AG09319 (cell line): Measurements from ENCODE around the gene DNAH2.

ENCODE experiments used
- DNase-seq: peaks from one replicate; pipeline ENCODE4 v3.0.0-alpha.2; 2010; ENCODE audit warnings: low read depth; ENCODE audit errors: extremely low read depth
- CTCF ChIP-seq: IDR thresholded peaks from 2 replicates; pipeline ENCODE4 v1.5.1; 2011; ENCODE audit warnings: low read depth, mild to moderate bottlenecking, inconsistent platforms, low read length, moderate library complexity

DNAH2 gene, protein sequence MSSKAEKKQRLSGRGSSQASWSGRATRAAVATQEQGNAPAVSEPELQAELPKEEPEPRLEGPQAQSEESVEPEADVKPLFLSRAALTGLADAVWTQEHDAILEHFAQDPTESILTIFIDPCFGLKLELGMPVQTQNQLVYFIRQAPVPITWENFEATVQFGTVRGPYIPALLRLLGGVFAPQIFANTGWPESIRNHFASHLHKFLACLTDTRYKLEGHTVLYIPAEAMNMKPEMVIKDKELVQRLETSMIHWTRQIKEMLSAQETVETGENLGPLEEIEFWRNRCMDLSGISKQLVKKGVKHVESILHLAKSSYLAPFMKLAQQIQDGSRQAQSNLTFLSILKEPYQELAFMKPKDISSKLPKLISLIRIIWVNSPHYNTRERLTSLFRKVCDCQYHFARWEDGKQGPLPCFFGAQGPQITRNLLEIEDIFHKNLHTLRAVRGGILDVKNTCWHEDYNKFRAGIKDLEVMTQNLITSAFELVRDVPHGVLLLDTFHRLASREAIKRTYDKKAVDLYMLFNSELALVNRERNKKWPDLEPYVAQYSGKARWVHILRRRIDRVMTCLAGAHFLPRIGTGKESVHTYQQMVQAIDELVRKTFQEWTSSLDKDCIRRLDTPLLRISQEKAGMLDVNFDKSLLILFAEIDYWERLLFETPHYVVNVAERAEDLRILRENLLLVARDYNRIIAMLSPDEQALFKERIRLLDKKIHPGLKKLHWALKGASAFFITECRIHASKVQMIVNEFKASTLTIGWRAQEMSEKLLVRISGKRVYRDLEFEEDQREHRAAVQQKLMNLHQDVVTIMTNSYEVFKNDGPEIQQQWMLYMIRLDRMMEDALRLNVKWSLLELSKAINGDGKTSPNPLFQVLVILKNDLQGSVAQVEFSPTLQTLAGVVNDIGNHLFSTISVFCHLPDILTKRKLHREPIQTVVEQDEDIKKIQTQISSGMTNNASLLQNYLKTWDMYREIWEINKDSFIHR (N-terminal part only)

GRCh38 chr17:7716901-7717755 is at the start of gene DNAH2:
Gene DNAH2, plus strand, starts transcription at chr17:7717744. Its CDS starts 1,991 bp downstream, at chr17:7719735.
- TF ChIP-seq CTCF: peak; percentile 64

DNA sequence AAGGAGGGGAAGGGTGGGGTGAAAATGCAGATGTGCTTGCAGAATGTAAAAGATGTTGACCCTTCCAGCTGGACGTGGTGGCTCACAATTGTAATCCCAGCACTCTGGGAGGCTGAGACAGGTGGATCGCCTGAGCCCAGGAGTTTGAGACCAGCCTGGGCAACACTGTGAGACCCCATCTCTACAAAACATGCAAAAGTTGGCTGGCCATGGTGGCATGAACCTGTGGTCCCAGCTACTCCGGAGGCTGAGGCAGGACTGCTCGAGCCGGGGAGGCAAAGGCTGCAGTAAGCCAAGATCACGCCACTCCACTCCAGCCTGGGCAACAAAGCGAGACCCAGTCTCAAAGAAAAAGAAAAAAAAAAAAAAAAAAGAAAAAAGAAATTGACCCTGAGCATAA is 49.1 kb upstream of the DNAH2 start:
- TF ChIP-seq CTCF: no peak

More at GRCh38 chr17:7716901-7717755, at the start of gene DNAH2:
- DNase-seq: peak; percentile 80

DNA sequence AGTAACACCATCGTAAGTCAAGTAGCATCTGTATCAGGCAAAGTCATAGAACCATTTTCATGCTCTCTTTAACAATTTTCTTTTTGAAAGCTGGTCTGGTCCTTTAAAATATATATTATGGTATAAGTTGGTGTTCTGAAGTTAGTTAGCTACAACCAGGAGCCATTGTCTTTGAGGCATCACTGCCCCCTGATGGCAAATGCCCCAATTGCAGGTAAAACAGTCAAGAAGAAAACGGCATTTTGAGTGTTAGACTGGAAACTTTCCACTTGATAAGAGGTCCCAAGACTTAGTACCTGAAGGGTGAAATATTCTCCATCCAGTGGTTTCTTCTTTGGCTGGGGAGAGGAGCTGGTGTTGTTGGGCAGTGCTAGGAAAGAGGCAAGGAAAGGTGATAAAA is 44.3 kb upstream of the DNAH2 start:
- TF ChIP-seq CTCF: peak; percentile 28
- no peak for DNase-seq

More for the DNA sequence above, 49.1 kb upstream of the DNAH2 start:
- no peak for DNase-seq

GRCh38 chr17:7674934-7675333 is 42.6 kb upstream of the DNAH2 start:
- no peak for DNase-seq
- TF ChIP-seq CTCF: no peak

GRCh38 chr17:7676533-7676932 is 41.0 kb upstream of the DNAH2 start:
- no peak for DNase-seq
- TF ChIP-seq CTCF: no peak

DNA sequence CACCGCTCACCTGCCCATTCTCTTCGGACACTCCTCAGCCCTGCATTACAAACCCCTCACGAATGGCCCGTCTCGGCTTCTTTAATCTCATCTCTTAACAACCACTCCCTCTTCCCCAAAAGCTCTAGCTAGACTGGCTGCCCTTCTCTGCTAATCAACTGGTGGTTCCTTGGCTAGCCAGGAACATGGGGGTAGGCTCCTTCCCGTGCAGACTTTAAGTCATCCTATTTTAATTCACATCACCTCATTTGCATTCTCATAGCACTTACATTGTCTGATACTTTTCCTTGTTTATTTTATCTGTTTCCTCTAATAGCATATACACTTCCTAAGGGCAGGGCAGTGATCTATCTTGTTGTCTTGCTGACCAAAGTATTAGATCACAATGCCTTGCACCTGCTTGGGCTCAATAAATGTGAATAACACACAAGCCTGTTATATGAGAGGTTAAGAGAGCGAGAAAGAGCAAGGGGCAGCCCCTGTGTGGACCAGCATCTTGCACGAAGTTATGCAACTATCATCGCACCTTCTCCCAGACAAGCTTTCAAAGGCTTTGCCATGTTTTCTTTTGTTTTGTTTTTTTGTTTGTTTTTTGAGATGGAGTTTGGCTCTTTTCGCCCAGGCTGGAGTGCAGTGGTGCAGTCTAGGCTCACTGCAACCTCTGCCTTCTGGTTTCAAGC is 40.0 kb upstream of the DNAH2 start:
- no peak for DNase-seq
- TF ChIP-seq CTCF: no peak
